ENCODE data around the gene FNDC5.

FNDC5 gene

DNA sequence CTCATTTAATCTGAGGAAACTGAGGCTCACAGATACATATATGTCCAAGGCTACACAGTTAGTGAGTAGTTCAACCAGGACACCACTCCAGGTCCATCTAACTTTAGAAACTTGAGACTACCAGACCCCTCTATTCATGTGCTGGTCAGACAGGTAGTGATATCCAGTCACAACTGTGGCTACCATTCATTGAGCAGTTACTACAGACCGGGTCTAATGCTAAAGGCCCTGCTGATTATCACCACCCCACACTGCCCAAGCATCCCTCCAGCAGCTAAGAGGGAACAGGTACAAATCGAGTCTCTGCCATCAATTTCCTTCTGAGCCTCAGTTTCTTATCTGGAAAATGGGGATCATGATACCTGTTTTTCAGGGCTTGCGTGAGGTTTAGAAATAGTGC lies 20.9 kb upstream of the FNDC5 start:
- TF ChIP-seq, protein P1, sequence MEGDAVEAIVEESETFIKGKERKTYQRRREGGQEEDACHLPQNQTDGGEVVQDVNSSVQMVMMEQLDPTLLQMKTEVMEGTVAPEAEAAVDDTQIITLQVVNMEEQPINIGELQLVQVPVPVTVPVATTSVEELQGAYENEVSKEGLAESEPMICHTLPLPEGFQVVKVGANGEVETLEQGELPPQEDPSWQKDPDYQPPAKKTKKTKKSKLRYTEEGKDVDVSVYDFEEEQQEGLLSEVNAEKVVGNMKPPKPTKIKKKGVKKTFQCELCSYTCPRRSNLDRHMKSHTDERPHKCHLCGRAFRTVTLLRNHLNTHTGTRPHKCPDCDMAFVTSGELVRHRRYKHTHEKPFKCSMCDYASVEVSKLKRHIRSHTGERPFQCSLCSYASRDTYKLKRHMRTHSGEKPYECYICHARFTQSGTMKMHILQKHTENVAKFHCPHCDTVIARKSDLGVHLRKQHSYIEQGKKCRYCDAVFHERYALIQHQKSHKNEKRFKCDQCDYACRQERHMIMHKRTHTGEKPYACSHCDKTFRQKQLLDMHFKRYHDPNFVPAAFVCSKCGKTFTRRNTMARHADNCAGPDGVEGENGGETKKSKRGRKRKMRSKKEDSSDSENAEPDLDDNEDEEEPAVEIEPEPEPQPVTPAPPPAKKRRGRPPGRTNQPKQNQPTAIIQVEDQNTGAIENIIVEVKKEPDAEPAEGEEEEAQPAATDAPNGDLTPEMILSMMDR (IDR thresholded peaks at IDR 0.05; ENCODE audit: extremely low read depth, missing control alignments), result no peak
- no peak for DNase-seq (ENCODE audit: low spot score)

DNA sequence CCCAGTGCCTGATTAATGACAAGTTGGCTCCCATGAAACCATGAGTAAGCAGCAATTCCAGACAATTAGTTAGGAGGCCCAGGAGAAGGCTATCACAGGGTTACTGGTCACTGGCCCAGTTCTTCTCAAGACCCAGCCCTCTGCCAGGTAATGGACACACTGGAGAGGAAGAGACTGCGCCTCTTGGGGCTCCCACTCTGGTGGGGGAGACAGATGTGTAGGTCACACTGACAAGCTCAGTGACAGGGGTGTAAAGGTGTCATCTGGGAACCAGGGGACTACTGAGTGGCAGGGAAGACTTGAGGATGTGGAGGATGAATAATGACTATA lies 20.5 kb upstream of the FNDC5 start:
- TF ChIP-seq, protein P1 (IDR thresholded peaks at IDR 0.05; ENCODE audit: extremely low read depth, missing control alignments), result no peak
- no peak for DNase-seq (ENCODE audit: low spot score)

DNA sequence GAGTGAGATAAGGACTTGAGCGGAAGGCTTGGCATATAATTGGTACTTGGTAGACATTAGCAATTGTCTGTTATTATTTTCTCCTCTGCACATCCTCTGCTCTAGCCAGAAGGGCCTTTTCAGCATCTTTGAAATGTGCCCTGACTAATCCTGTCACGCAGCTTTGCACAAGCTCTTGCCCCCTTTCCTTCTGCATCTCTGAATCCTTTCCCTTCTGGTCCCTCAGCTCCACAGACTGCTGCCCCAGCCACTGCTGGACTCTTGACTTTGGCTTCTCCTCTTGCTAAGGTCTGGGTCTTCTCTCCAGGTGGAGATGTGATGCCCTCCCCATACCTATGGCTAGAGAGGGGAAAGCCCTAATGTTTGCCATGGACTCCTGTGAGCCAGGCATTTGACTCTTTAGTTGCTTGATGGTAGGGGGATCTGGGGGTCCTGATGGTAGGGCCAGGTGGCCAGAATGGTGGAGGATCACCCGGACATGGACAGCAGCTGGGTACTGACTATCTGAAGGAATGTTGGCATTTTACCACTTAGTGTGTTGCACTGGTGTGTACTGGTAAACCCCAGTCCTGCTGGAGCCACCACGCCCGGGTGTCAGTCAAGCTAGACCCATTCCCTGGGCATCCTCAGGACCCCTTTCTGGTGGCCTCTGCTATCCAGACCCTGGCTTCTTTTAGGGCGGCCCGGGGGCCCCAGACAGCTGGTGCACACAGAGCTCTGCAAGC lies 20.0 kb upstream of the FNDC5 start:
- DNase-seq (ENCODE audit: low spot score), result no peak
- TF ChIP-seq, protein P1 (IDR thresholded peaks at IDR 0.05; ENCODE audit: extremely low read depth, missing control alignments), result no peak

DNA sequence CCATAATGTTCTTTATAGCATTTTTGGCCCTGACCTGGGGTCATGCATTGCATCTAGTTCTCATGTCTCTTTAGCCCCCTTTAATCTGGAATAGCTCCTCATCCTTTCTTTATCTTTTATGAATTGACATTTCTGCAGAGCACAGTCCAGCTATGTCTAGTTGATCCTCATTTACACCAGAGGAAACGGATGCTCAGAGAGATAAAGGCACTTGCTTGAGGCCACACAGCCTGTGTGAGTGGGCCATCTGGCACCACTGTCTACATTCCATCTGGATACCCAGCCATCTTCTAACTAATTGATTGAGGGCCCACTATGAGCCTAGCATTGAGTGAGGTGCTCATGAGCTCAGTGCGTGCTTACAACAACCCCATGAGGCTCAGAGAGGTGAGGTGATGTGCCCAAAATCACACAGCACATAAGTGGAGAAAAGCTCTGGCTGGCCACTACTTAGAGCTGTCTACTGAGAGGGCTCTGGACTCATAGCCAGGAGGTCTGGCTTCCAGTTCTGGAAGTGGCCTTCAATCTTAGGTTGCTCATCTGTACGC lies 19.1 kb upstream of the FNDC5 start:
- no peak for DNase-seq (ENCODE audit: low spot score)
- TF ChIP-seq, protein P1 (IDR thresholded peaks at IDR 0.05; ENCODE audit: extremely low read depth, missing control alignments), result no peak

DNA sequence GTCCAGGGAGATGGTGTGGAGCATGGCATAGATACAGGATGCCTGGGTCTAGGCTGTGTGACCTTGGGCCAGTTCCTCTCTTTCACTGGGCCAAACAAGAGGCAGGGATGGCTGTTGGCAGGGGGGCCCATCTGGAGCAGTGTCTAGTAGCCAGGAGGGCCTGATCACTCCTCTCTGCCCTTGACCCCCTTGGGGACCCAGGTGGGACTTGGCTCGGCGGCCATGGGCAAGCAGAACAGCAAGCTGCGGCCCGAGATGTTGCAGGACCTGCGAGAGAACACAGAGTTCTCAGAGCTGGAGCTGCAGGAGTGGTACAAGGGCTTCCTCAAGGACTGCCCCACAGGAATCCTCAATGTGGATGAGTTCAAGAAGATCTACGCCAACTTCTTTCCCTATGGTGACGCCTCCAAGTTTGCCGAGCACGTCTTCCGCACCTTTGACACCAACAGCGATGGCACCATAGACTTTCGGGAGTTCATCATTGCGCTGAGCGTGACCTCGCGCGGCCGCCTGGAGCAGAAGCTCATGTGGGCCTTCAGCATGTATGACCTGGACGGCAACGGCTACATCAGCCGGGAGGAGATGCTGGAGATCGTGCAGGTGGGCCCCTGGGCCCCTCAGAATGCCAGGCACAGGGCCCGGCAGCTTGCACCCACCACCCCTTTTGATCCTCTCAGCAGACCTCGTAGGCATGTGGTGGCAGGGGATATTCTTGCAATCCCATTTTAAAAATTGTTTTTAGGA lies 18.1 kb upstream of the FNDC5 start:
- TF ChIP-seq, protein P1 (IDR thresholded peaks at IDR 0.05; ENCODE audit: extremely low read depth, missing control alignments), result no peak

DNA sequence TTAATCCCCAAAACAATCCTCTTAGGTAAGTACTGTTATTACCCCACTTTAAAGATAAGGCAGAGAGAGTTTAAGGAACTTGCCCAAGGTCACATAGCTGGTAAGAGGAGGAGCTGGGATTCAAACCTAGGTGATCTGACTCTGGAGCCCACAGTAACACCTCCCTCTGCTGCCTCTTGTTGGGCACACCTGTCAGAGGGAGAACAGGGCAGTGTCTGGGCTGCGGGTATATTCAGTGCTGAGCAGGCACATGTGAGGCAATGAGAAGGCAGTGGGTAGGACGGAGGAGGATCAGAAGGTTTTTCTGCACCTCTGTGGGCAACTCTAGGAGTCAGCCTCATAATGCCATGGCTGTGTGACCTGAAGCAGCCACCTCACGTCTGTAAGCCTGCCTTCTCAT lies 17.4 kb upstream of the FNDC5 start:
- TF ChIP-seq, protein P1 (IDR thresholded peaks at IDR 0.05; ENCODE audit: extremely low read depth, missing control alignments), result no peak
- DNase-seq (ENCODE audit: low spot score), result no peak

More for the DNA sequence above, 18.1 kb upstream of the FNDC5 start:
- DNase-seq (ENCODE audit: low spot score), result no peak

DNA sequence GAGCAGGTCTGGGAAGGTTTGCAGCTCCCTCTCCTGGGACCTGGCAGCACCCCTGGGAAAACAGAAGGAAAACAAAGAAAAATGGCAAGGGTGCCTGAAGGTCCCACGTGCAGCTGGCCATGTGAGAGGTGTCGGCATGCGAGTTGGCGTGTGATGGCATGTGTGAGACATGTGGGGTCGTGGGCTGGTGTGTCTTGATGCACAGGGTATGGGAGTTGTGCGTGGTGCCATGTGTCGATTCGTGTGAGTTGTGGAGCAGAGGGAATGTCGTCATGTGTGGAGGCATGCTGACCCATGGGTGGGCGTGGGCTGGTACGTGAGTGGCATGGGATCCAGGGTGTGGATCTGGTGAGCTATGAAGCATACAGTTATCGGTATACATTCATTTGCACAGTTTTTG lies 16.9 kb upstream of the FNDC5 start:
- DNase-seq (ENCODE audit: low spot score), result no peak

More for the DNA sequence above, 16.9 kb upstream of the FNDC5 start:
- TF ChIP-seq, protein P1 (IDR thresholded peaks at IDR 0.05; ENCODE audit: extremely low read depth, missing control alignments), result no peak

Measured in GM20000 (cell line).